RWPE1 (cell line): ENCODE data around the gene ZFYVE19.

Experiments
- CTCF ChIA-PET: fragments of 350-600 bp; sonication (Branson Sonifier 250); formaldehyde crosslinking; extraction: SDS; loops from one replicate; lab custom pipeline; 2021; lab: Yijun Ruan, JAX
- POLR2A ChIA-PET: fragments of 400-600 bp; formaldehyde crosslinking; extraction: SDS; loops from one replicate; lab custom pipeline; 2020; ENCODE audit warnings: antibody characterized with exemption; ENCODE audit not compliant: low non-redundant PET; lab: Yijun Ruan, JAX
- DNase-seq: peaks from one replicate; pipeline ENCODE4 v3.0.0; 2012; ENCODE audit warnings: low spot score
- H3K27ac ChIP-seq: fragments of 450-650 bp; 2 replicates; pipeline ENCODE4 v1.5.1; 2017
- TF ChIP-seq, protein P1 (sequence below): fragments of 450-650 bp; conservative IDR thresholded peaks from 2 replicates; pipeline ENCODE4 v1.5.1; 2017; ENCODE audit warnings: low read depth, mild to moderate bottlenecking

ZFYVE19 gene

DNA sequence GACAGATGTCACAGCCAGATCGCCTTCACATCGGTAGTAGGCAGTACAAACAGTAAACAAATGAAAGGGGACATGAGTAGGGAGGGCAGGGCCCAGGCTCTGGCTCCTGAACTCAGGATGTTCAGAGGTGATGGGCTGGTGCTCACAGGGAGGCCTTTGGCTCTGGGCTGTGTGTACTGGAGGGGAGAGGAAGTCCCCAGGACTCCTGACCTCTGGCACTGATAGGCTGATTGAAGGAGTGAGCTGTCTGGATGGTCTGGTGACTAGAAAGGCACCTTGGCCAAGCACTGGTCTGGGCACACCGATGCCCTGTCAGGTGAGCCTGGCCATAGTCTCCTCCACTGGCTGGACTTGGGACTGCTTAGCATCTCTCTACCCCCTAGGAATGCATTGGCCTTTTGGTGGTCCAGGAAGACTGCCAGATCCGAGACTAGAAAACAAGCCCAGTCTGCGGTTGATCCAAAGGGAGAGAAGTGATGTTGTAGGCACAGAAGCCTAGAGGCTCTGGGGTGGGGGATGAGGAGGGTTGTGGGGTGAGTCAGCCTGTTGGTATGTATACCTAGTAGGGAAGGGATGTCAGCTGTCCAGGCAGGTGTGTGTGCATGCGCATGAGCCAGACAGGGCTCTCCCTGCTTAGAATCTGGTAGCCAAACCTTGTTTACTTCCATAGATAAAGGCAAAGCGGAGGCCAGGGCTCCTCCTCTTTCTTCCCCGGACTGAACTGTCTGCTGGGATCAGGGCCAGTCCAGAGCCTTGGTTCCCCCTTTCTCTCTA is 38.8 kb downstream of the ZFYVE19 start:
- H3K27ac ChIP-seq = peak overlapping the region; percentile 68
- peak; percentile 97 for DNase-seq
- CTCF ChIA-PET = interaction anchor here (0.7 to 2.6 kb wide), 3 partner anchors 12 to 304 kb away, joined by 4 to 16 read pairs (median 4); no protein-coding TSS in a partner anchor
- TF ChIP-seq, protein P1, sequence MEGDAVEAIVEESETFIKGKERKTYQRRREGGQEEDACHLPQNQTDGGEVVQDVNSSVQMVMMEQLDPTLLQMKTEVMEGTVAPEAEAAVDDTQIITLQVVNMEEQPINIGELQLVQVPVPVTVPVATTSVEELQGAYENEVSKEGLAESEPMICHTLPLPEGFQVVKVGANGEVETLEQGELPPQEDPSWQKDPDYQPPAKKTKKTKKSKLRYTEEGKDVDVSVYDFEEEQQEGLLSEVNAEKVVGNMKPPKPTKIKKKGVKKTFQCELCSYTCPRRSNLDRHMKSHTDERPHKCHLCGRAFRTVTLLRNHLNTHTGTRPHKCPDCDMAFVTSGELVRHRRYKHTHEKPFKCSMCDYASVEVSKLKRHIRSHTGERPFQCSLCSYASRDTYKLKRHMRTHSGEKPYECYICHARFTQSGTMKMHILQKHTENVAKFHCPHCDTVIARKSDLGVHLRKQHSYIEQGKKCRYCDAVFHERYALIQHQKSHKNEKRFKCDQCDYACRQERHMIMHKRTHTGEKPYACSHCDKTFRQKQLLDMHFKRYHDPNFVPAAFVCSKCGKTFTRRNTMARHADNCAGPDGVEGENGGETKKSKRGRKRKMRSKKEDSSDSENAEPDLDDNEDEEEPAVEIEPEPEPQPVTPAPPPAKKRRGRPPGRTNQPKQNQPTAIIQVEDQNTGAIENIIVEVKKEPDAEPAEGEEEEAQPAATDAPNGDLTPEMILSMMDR = no peak
- POLR2A ChIA-PET = no interaction called here

DNA sequence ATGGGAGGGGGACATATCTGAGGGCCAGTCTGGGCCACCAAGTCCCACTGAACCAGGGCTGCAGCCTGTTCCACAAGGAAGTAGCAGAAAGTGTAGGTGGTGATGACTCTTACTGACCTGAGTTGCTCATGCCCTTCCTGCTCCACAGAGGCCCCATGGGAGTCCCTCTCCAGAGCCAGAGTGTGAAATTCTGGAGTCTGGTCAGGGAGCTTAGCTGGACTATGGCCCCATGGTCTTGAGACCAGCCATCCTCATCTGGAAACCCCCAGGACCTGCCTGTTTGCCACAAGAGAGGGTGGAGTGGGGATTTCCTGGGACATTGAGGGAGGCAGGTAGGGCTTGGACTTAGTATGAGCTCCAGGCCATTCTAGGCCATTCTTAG is 39.9 kb downstream of the ZFYVE19 start:
- TF ChIP-seq, protein P1 = no peak
- DNase-seq = no peak
- POLR2A ChIA-PET = interaction anchor here (1.1 kb wide), 1 partner anchor 10 kb away, joined by 6 read pairs; no protein-coding TSS in a partner anchor
- peak overlapping the region; percentile 68 for H3K27ac ChIP-seq
- CTCF ChIA-PET = interaction anchor here (0.7 to 2.6 kb wide), 4 partner anchors 10 to 65 kb away, joined by 3 to 16 read pairs (median 4); partner anchors contain the start of gene VPS18

DNA sequence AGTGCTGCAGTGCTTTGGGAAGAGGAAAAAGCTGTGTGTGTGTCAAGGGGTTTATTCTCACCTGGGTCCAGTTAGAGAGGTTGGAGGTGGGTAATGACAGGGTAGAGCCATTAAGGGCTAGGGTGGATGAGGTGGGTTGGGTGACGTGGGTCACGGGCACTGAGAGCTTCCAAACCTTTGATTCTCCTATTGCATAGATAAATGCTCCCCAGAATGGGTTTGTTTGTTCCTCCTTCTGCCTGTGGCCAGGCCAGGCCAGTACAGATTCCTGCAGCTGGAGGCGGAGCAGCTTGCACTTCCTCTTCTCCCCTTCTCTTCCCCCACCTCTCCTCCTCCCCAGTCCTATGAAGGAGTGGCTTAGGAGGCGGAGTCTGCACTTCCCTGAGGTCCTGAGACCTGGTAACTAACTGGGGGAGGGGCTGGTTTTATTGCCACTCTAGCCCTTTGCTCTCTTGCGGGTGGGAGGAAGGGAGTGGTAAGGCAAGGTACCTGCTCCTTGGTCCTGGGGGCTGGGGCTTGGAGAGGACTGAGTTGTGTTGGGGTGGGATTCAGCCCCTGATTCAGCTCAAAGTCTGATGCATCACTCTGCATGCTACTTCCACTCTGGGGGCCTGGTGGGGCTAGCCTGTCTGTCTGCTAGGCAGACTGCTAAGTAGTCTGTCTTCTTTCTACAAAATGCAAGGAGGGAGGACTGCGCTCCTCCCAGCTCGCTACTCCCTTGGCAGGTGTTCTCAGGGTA is 40.5 kb downstream of the ZFYVE19 start:
- peak overlapping the region; percentile 68 for H3K27ac ChIP-seq
- DNase-seq = peak; percentile 78
- CTCF ChIA-PET = interaction anchor here (0.7 to 2.6 kb wide), 4 partner anchors 10 to 65 kb away, joined by 3 to 16 read pairs (median 4); partner anchors contain the start of gene VPS18
- POLR2A ChIA-PET = interaction anchor here (1.1 kb wide), 1 partner anchor 10 kb away, joined by 6 read pairs; no protein-coding TSS in a partner anchor
- TF ChIP-seq, protein P1 = no peak

DNA sequence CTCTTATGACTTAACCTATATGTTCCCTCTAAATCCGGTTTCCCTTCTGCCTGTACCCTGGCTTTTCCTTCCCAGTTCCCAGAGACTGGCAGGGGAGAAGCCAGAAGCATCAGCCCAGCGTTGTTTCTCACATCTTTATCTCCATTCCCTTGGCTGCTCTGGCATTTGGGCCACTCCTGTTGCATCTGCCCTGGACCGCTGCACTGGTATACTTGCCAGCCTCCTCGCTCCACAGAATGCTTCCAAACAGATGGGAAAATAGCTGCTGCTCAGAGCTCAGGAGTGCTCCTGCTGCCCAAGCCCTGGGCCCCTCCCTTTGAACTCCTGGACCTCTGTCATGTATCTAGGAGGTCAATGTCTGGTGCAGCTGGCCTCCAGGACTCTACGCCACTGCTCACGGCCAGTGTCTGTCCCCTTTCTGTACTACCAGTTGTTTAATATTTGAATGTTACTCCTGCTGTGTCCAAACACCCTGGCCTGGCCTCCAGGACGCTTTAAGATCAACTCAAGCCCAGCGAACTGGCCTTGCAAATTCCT is 43.8 kb downstream of the ZFYVE19 start:
- DNase-seq = no peak
- POLR2A ChIA-PET = no interaction called here
- no peak overlapping the region for H3K27ac ChIP-seq
- CTCF ChIA-PET = interaction anchor here (0.7 to 1.4 kb wide), 4 partner anchors 8 to 80 kb away, joined by 3 to 5 read pairs (median 4); partner anchors contain the start of gene VPS18
- TF ChIP-seq, protein P1 = no peak

DNA sequence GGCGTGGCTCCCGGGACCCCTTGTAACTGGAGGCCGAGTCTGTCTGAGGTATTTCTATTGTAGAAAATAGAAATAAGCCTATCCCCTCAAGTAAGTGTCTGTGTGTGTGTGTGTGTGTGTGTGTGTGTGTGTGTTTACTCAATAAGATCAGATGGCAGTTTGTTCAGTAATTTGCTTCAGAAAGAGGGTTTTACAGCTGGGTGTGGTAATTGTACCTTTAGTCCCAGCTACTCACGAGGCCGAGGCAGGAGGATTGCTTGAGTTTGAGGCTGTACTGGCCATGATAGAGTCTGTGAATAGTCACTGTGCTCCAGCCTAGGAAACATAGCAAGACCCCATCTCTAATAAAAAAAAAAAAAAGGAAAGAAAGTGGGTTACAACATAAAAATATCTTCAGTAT is 45.6 kb downstream of the ZFYVE19 start:
- H3K27ac ChIP-seq = no peak overlapping the region
- POLR2A ChIA-PET = no interaction called here
- CTCF ChIA-PET = interaction anchor here (0.6 kb wide), 1 partner anchor 173 kb away, joined by 3 read pairs; no protein-coding TSS in a partner anchor
- DNase-seq = no peak
- TF ChIP-seq, protein P1 = no peak
